22Rv1 (cell line): Measurements from ENCODE around the gene TRPV4.
"Not testable (repeated sequence)": the region's sequence is repeated elsewhere in the genome, so short reads cannot be mapped to it uniquely, and the experiment has no call there.

ENCODE experiments used
- H3K27ac ChIP-seq: fragments of 450-650 bp; 2 replicates; pipeline ENCODE4 v1.5.1; 2017
- ZFX ChIP-seq: fragments of 450-650 bp; IDR thresholded peaks from 2 replicates; pipeline ENCODE4 v1.6.1; 2017; ENCODE audit warnings: antibody characterized with exemption, borderline replicate concordance
- TF ChIP-seq, protein P1 (sequence below): fragments of 450-650 bp; IDR thresholded peaks from 2 replicates; pipeline ENCODE4 v1.5.1; 2017; ENCODE audit warnings: mild to moderate bottlenecking

TRPV4 gene

DNA sequence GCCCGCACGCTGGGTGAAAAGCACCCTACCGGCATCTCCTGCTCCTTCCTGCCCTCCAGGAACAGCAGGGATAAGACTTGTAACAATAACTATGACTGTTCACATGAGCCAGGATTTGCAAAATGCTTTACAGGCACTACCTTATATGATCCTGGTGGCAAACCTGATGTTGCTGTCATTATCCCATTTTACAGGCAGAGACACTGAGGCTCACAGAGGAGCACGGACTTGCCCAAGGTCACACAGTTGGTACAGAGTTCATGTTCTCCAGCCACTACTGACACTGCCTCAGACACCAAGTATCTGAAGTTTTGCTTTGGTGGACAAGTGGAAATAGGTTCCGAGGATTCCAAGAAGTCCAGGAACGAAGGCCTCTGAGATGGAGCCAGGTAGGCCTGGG, 24.5 kb upstream of the TRPV4 start:
- no peak overlapping the region for H3K27ac ChIP-seq
- no peak for TF ChIP-seq ZFX
- TF ChIP-seq, protein P1, sequence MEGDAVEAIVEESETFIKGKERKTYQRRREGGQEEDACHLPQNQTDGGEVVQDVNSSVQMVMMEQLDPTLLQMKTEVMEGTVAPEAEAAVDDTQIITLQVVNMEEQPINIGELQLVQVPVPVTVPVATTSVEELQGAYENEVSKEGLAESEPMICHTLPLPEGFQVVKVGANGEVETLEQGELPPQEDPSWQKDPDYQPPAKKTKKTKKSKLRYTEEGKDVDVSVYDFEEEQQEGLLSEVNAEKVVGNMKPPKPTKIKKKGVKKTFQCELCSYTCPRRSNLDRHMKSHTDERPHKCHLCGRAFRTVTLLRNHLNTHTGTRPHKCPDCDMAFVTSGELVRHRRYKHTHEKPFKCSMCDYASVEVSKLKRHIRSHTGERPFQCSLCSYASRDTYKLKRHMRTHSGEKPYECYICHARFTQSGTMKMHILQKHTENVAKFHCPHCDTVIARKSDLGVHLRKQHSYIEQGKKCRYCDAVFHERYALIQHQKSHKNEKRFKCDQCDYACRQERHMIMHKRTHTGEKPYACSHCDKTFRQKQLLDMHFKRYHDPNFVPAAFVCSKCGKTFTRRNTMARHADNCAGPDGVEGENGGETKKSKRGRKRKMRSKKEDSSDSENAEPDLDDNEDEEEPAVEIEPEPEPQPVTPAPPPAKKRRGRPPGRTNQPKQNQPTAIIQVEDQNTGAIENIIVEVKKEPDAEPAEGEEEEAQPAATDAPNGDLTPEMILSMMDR, result no peak

DNA sequence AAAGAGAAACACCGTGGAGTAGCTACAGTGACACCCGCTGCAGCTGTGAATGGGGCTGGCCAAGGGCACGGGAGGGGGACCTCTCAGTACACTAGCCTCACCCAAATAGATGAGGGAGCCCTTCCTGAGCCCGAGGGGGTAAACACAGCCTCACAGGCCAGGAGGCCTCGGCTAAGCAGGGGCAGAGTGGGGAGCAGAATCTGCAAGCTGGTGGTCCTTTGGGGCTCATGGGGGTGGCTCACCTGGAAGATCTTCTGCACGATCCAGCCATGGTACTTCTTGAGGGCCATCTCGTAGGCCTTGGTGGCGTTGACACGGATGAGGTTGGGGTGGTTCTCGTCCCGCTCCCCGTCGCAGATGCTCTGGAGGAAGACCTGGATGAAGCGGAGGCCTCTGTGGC, 22.2 kb upstream of the TRPV4 start:
- TF ChIP-seq, protein P1, result no peak
- no peak for TF ChIP-seq ZFX
- no peak overlapping the region for H3K27ac ChIP-seq

DNA sequence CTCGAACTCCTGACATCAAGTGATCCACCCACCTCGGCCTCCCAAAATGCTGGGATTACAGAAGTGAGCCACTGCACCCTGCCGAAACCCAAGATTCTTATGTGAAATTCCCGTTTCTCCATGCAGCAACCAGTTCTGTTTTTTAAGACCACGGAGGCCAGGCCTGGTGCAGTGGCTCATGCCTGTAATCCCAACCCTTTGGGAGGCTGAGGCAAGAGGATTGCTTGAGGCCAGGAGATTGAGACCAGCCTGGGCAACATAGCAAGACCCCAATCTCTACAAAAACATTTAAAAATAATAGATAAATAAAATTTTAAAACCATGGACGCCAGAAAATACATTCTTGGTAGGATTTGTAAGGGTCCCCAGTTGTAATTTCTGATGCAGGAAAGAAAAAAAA, 17.3 kb upstream of the TRPV4 start:
- not testable (repeated sequence) for H3K27ac ChIP-seq

DNA sequence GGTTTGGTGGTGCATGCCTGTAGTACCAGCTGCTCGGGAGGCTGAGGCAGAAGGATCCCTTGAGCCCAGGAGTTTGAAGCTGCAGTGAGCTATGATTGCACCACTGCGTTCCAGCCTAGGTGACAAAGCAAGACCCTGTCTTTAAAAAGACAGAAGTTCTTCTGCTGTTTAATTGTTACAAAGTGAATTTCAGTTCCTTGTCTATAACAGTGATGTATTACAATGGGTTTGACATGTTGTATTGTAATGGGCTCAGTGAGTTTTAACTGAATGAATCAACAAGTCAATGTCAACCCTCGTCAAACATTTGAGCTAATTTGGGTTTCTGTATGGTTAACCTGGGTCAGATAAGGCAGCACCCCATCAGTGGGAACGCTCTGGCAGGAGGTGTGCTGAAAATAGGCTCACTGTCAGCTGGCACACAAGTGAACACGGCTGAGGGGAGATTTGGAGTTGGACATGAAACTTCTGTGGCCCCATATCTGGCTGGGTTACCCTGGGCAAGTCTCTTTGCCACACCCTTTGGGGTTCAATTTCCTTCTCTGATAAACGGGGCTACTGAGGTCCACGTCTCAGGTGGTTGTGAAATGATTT, 14.0 kb upstream of the TRPV4 start:
- TF ChIP-seq, protein P1, result no peak
- no peak for TF ChIP-seq ZFX
- no peak overlapping the region for H3K27ac ChIP-seq

DNA sequence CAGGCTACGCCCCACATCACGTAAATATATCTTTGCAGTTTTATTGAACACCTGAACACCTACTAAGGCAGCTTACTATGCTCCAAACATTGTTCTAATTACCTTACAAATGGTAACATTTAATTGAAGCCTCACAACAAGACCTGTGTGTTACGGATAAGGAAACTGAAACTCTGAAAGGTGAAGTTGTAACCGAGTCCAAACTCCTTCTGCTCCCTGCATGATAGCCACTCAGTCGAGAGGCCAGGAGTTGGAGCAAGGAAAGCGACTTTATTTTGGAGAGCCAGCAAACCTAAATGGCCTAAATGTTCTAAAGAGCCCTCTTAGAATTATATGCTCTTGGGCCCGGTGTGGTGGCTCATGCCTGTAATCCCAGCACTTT, 12.6 kb upstream of the TRPV4 start:
- no peak overlapping the region for H3K27ac ChIP-seq
- TF ChIP-seq ZFX, result no peak
- TF ChIP-seq, protein P1, result no peak

DNA sequence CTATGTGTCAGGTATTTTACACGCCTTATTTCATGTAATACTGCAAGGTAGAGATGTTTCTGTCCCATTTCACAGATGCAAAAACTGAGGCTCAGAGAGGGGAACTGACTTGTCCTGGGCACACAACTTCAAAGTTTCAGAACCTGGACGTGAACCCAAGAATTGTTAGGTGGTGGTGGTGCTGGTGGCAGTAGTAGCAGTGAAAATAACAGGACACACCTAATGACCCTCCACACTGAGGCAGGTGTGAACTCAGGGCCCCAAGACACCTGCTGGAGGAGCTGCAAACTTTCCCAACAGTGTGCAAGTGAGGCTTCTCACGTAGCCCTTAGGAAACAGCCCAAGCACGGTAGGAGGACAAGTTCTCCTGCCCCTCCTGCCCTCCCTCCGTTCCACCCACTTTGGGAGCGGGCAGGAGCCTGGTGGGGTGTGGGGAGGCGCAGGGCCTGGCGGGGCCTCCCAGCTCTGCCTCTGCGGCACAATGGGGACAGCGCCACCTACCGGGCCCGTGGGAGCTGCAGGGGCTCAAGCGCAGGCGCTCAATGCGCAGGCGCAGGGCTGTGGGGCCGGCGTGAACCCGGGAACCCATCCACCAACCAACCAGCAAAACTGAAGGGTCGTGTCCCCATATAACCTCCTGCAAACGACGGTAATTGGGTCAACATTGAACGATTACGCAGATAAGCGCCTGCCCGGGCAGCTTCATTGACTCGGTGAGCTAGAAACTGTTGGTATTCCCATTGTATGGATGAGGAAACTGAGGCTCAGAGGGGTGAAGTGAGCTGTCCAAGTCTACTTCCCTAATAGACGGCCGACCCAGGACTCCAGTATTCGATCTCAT, 12.0 kb upstream of the TRPV4 start:
- no peak overlapping the region for H3K27ac ChIP-seq
- TF ChIP-seq, protein P1, result peak; percentile 100
- TF ChIP-seq ZFX, result no peak

DNA sequence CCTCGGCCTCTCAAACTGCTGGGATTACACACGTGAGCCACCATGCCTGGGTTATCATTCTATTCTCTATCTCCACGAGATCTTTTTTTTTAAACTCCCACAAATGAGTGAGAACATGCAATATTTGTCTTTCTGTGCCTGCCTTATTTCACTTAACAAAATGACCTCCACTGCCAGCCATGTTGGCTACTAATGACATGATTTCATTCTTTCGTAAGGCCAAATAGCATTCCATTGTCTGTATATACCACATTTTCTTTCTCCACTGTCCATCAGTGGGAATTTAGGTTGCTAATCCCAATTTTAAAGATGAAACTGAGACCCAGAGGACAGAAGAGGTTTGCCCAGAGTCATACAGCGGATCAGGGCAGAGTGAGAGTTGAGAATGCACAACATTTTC, 10.9 kb upstream of the TRPV4 start:
- no peak overlapping the region for H3K27ac ChIP-seq
- TF ChIP-seq, protein P1, result no peak
- TF ChIP-seq ZFX, result no peak
